Ectodermal cell (in vitro differentiated cells): Measurements from ENCODE around the gene KIF24.
"Not testable (repeated sequence)": the region's sequence is repeated elsewhere in the genome, so short reads cannot be mapped to it uniquely, and the experiment has no call there.

Source experiments
- H3K27ac ChIP-seq: 2 replicates; pipeline ENCODE4 v1.7.0; 2013; ENCODE audit warnings: mild to moderate bottlenecking, low read depth, low read length; ENCODE audit not compliant: insufficient read depth, poor library complexity, severe bottlenecking
- H3K27me3 ChIP-seq: 2 replicates; pipeline ENCODE4 v1.7.0; 2013; ENCODE audit warnings: mild to moderate bottlenecking, low read length; ENCODE audit not compliant: insufficient read depth, control insufficient read depth, poor library complexity, severe bottlenecking
- H3K36me3 ChIP-seq: one replicate; pipeline ENCODE4 v1.7.0; 2013; ENCODE audit warnings: low read length; ENCODE audit not compliant: control insufficient read depth, insufficient read depth
- H3K4me1 ChIP-seq: one replicate; pipeline ENCODE4 v1.7.0; 2013; ENCODE audit warnings: low read length; ENCODE audit not compliant: control insufficient read depth, insufficient read depth
- H3K4me3 ChIP-seq: 2 replicates; pipeline ENCODE4 v1.7.0; 2013; ENCODE audit warnings: low read depth, low read length, control low read depth; ENCODE audit not compliant: insufficient read depth
- H3K9me3 ChIP-seq: 2 replicates; pipeline ENCODE4 v1.7.0; 2013; ENCODE audit warnings: mild to moderate bottlenecking, low read length, moderate library complexity; ENCODE audit not compliant: control insufficient read depth
- WGBS, 2 experiments: methylation state at CpG; one replicate each; pipeline ENCODE4 v1.1.7; 2013; ENCODE audit warnings: missing lambda C conversion rate in 2 of 2; 5-methylcytosine and 5-hydroxymethylcytosine counted together

The KIF24 gene

DNA sequence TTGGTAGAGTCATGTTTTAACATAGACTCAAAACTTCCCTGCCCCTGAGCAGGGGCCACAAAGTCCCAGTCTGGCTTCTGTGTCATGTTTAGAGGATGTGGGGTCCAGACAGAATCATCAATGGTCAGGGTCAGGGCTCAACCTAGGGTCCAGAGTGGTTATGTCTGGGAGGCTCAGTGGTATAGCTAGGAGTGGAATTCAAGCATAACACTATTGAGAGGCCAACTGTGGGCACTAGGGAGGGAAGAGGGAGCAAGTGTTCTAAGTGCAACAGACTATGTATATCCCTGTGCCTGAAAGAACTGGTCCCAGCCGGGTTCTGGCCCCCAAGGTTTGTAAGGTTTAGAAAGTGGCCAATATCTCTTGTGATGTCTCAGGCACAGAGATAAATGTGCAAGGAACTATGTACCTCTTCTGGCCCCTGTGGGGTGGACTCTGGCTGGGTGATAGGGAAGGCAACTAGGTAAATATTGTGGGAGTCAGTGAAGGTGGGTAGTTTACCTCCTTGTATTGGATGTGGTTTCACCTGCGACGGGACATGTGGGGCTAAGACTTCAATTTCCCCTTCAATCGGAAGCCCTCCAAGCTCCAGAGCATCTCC is 33.6 kb upstream of the KIF24 start:
- H3K4me1 ChIP-seq, result peaks cover 24% of the 10 kb centered on the region
- H3K27me3 ChIP-seq, result no peaks in the 10 kb centered on the region
- H3K27ac ChIP-seq, result no peak overlapping the region
- no peaks in the 10 kb centered on the region for H3K9me3 ChIP-seq
- H3K36me3 ChIP-seq, result no peaks in the 10 kb centered on the region
- WGBS, 2 experiments, result 87 to 90% methylated on average over 4 of the region's 4 CpGs
- H3K4me3 ChIP-seq, result no peak overlapping the region

DNA sequence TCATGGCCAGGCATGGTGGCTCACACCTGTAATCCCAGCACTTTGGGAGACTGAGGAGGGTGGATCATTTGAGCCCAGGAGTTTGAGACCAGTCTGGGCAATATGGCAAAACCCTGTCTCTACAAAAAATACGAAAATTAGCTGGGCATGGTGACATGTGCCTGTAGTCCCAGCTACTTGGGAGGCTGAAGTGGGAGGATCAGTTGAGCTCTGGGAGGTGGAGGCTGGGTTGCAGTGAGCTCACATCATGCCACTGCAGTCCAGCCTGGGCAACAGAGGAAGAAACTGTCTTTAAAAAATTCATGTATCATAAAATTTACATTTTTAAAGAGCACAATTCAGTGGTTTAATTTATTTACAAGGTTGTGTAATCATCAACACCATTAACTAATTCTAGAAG is 23.9 kb upstream of the KIF24 start:
- not testable (repeated sequence) for H3K36me3 ChIP-seq, H3K9me3 ChIP-seq, H3K27me3 ChIP-seq, H3K4me3 ChIP-seq, H3K4me1 ChIP-seq, H3K27ac ChIP-seq
- WGBS, 2 experiments, result 93 to 100% methylated on average over 1 of the region's 1 CpG

DNA sequence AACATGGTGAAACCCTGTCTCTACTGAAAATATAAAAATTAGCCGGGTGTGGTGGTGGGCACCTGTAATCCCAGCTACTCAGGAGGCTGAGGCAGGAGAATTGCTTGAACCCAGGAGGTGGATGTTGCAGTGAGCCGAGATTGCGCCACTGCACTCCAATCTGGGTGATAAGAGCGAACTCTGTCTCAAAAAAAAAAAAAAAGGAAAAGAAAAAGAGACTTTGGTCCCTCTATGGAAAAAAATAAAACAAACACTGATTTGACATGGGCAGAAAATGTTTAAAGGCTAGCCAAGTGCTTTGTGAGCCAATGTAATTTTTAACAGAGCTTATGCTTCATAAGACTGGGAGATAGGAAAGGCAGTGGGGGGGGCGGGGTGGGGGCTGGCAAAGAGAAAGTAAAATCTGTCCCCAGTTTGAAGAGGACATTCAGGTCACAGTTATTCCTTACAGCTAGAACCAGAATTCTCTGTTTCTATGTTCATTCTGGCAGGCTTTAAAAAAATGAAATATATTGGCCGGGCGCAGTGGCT is 23.1 kb upstream of the KIF24 start:
- WGBS, 2 experiments, result 88 to 94% methylated on average over 7 of the region's 7 CpGs
- not testable (repeated sequence) for H3K27ac ChIP-seq

DNA sequence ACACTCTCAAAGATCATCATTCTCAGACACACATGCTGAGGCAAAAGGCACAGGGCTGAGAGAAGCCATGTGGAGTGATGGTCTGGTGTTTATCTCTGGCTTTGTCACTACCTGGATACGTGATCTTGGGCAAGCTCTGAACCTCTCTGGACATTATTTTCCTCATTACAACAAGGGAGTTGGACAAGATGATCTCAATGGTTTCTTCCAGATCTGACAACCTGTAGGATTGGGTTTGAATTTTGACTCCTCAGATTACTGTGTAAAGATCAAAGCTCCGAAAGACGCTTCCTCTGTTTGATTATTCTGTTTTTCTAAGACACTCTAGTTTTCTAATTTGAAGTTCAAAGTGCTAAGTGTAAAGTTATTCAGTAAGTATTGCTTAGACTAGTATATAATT is 20.3 kb upstream of the KIF24 start:
- Histone ChIP-seq H3K27me3 (no peaks in the 10 kb centered on the region), H3K9me3 (no peaks in the 10 kb centered on the region), H3K27ac (no peak overlapping the region), H3K36me3 (no peaks in the 10 kb centered on the region), H3K4me1 (no peaks in the 10 kb centered on the region), H3K4me3 (no peak overlapping the region)
- WGBS, 2 experiments, result 95 to 97% methylated on average over 3 of the region's 3 CpGs

More for the DNA sequence above, 23.1 kb upstream of the KIF24 start:
- H3K27me3 ChIP-seq, H3K9me3 ChIP-seq, H3K4me1 ChIP-seq, H3K36me3 ChIP-seq, H3K4me3 ChIP-seq: not testable (repeated sequence)

DNA sequence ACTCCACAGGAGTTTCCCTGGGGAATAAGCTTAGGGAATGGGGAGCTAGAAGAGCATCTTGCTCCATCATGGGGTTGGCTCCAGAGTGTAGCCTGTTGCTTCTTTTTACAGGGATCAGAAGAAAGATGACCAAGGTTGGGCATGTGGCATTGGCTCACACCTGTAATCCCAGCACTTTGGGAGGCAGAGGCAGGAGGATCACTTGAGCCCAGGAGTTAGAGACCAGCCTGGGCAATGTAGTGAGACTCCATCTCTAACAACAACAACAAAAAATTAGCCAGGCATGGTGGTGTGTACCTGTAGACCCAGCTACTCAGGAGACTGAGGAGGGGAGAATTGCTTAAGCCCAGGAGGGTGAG is 18.7 kb upstream of the KIF24 start:
- Histone ChIP-seq H3K9me3 (no peaks in the 10 kb centered on the region), H3K27me3 (no peaks in the 10 kb centered on the region), H3K4me3 (no peak overlapping the region), H3K4me1 (no peaks in the 10 kb centered on the region), H3K27ac (no peak overlapping the region), H3K36me3 (no peaks in the 10 kb centered on the region)

DNA sequence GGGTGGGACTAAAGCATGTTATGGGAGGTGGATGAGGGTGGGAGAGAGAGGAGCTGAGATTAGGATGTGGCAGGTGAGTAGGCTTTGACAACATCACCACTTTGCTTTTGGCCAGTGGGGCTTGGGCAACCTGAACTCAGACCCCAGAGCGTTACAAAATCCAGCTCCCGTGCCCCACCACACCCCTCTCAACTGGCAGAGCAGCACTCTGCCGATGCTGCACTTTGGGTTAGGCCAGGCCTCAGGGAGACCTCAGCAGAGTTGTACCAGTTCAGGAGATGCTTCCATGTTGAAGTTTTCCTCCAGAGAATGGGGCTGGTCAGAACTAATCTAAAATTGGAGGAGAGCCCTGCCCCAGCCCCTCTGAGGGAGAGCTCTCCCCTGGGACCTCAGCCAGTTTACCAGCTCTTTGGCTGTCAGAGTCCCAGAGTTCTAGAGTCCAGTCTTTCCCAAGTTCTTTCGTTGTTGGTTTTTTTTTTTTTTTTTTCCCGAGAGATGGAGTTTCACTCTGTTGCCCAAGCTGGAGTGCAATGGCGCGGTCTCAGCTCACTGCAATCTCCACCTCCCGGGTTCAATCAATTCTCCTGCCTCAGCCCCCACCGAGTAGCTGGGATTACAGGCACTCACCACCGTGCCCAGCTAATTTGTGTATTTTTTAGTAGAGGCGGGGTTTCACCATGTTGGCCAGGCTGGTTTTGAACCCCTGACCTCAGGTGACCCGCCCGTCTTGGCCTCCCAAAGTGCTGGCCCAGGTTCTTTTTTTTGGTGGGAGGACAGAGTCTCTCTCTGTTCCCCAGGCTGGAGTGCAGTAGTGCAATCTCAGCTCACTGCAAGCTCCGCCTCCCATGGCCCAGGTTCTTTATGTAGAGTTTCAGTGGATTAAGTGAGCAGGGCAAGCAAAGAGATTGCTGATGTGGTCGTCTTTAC is 18.1 kb upstream of the KIF24 start:
- 89 to 90% methylated on average over 15 of the region's 15 CpGs for WGBS, 2 experiments

DNA sequence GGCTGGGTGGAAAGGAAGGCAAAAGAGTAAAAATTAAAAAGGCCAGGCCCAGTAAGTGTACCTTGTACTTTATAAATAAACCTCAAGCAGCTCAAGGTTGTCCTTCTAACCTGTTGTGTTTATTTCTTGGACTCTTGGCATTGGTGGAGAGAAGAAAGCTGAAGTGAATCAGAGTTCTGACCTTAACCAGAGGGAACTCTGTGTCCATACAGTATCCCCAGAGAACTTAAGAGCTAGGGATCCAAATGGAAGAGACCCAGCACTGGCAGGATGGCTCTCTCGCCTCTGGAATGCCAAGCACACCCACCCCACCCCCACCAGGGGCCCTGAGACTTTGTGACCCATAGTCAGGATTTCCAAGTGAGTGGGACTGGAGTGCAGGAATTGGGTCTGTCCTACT is 14.5 kb upstream of the KIF24 start:
- WGBS, 2 experiments, result 80 to 95% methylated on average over 1 of the region's 1 CpG

More for the DNA sequence above, 18.1 kb upstream of the KIF24 start:
- Histone ChIP-seq H3K9me3 (no peaks in the 10 kb centered on the region), H3K27me3 (no peaks in the 10 kb centered on the region), H3K4me3 (no peak overlapping the region), H3K4me1 (no peaks in the 10 kb centered on the region), H3K27ac (no peak overlapping the region), H3K36me3 (no peaks in the 10 kb centered on the region)

DNA sequence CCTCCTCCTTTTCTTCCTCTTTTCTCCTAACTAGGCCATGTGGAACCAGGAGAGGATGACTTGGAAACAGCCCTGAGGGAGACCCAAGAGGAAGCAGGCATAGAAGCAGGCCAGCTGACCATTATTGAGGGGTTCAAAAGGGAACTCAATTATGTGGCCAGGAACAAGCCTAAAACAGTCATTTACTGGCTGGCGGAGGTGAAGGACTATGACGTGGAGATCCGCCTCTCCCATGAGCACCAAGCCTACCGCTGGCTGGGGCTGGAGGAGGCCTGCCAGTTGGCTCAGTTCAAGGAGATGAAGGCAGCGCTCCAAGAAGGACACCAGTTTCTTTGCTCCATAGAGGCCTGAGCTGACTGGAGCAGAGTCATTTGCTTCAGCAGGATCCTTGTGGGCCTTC is 14.0 kb upstream of the KIF24 start:
- no peak overlapping the region for H3K27ac ChIP-seq
- no peaks in the 10 kb centered on the region for H3K4me1 ChIP-seq
- 98% methylated on average over 5 of the region's 5 CpGs for WGBS, 2 experiments
- H3K27me3 ChIP-seq, result no peaks in the 10 kb centered on the region
- H3K9me3 ChIP-seq, result no peaks in the 10 kb centered on the region
- H3K36me3 ChIP-seq, result peaks cover 15% of the 10 kb centered on the region
- no peak overlapping the region for H3K4me3 ChIP-seq

More for the DNA sequence above, 14.5 kb upstream of the KIF24 start:
- Histone ChIP-seq H3K27ac (no peak overlapping the region), H3K9me3 (no peaks in the 10 kb centered on the region), H3K36me3 (peaks cover 13% of the 10 kb centered on the region), H3K4me1 (no peaks in the 10 kb centered on the region), H3K27me3 (no peaks in the 10 kb centered on the region), H3K4me3 (no peak overlapping the region)

DNA sequence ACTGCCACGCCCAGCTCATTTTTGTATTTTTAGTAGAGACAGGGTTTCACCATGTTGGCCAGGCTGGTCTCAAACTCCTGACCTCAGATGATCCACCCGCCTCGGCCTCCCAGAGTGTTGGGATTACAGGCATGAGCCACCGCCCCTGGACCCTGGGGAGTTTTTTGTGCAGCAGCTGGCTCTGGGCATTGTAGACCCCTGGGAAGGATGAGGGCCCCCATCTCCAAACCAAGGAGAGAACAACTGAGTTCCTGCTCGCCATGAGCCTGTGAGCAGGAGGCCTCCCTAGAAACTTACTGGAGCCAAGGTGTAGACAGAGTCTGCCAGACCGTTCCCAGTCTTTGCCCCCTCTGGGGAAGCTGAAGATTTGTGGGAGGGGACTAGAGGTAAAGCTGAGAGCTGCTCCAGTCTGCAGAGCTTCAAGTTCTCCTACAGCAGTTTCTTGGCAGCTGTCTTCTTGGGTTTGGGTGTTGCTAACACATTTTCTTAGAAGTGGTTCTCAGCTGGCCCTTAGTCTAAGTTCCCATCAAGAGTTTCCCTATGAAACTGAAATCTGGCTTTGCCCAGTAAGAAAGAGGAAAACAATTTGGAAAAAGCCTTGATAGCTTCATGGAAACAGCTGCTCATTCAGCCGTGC is 12.7 kb upstream of the KIF24 start:
- no peaks in the 10 kb centered on the region for H3K27me3 ChIP-seq
- H3K36me3 ChIP-seq, result peaks cover 15% of the 10 kb centered on the region
- H3K4me3 ChIP-seq, result no peak overlapping the region
- no peak overlapping the region for H3K27ac ChIP-seq
- no peaks in the 10 kb centered on the region for H3K4me1 ChIP-seq
- 92% methylated on average over 7 of the region's 7 CpGs for WGBS, 2 experiments
- no peaks in the 10 kb centered on the region for H3K9me3 ChIP-seq
